H9 (cell line): ENCODE measurements around the gene ACVR1. TPM values are rescaled to one million over a fixed set of nuclear protein-coding genes. Genes with fewer than 3 reads are reported as not detected.
A peak's percentile ranks its signal among the peaks of the same experiment; 100 is the strongest.

Experiments used
- DNase-seq: peaks from one replicate; pipeline ENCODE4 v3.0.0-alpha.2; 2017
- H2AFZ ChIP-seq: one replicate; pipeline ENCODE4 v1.6.1; 2013; ENCODE audit warnings: mild to moderate bottlenecking, low read length, control low read depth, moderate library complexity
- H2AK5ac ChIP-seq: 2 replicates; pipeline ENCODE4 v1.6.1; 2013; ENCODE audit warnings: low read length, control low read depth, mixed read lengths; ENCODE audit not compliant: insufficient read length
- H2BK120ac ChIP-seq: one replicate; pipeline ENCODE4 v1.6.1; 2013; ENCODE audit warnings: low read depth, mild to moderate bottlenecking, low read length, control low read depth, inconsistent platforms; ENCODE audit not compliant: poor library complexity, severe bottlenecking
- H2BK12ac ChIP-seq: 2 replicates; pipeline ENCODE4 v1.6.1; 2013; ENCODE audit warnings: low read length, control low read depth, mixed read lengths, low read depth; ENCODE audit not compliant: insufficient read length
- H2BK15ac ChIP-seq: 2 replicates; pipeline ENCODE4 v1.6.1; 2013; ENCODE audit warnings: low read depth, low read length, control low read depth
- H2BK20ac ChIP-seq: one replicate; pipeline ENCODE4 v1.6.1; 2013; ENCODE audit warnings: low read depth, mild to moderate bottlenecking, low read length, control low read depth, inconsistent platforms; ENCODE audit not compliant: poor library complexity, severe bottlenecking
- H2BK5ac ChIP-seq: 2 replicates; pipeline ENCODE4 v1.6.1; 2013; ENCODE audit warnings: low read length, control low read depth, mixed read lengths; ENCODE audit not compliant: insufficient read length
- H3K14ac ChIP-seq: 2 replicates; pipeline ENCODE4 v1.6.1; 2013; ENCODE audit warnings: low read length, control low read depth; ENCODE audit not compliant: insufficient read depth
- H3K18ac ChIP-seq: 2 replicates; pipeline ENCODE4 v1.6.1; 2013; ENCODE audit warnings: low read depth, mild to moderate bottlenecking, mixed read lengths, low read length, control low read depth; ENCODE audit not compliant: insufficient read length
- H3K23ac ChIP-seq: 2 replicates; pipeline ENCODE4 v1.6.1; 2013; ENCODE audit warnings: low read length, control low read depth, mixed read lengths, low read depth; ENCODE audit not compliant: insufficient read length
- H3K23me2 ChIP-seq: 2 replicates; pipeline ENCODE4 v1.6.1; 2013; ENCODE audit warnings: low read depth, mild to moderate bottlenecking, mixed read lengths, low read length, control low read depth; ENCODE audit not compliant: insufficient read length, poor library complexity, severe bottlenecking
- H3K27ac ChIP-seq: 2 replicates; pipeline ENCODE4 v1.5.1; 2013; ENCODE audit warnings: low read length, control low read depth, mixed read lengths, low read depth; ENCODE audit not compliant: insufficient read length
- H3K27me3 ChIP-seq: 2 replicates; pipeline ENCODE4 v1.6.1; 2013; ENCODE audit warnings: low read length, control low read depth, inconsistent platforms; ENCODE audit not compliant: insufficient read depth
- H3K4ac ChIP-seq: 2 replicates; pipeline ENCODE4 v1.6.1; 2013; ENCODE audit warnings: low read depth, mild to moderate bottlenecking, control low read depth, inconsistent platforms, low read length, moderate library complexity
- H3K4me1 ChIP-seq: 2 replicates; pipeline ENCODE4 v1.6.1; 2013; ENCODE audit warnings: low read length, control low read depth, inconsistent platforms; ENCODE audit not compliant: insufficient read depth
- H3K4me2 ChIP-seq: 2 replicates; pipeline ENCODE4 v1.6.1; 2013; ENCODE audit warnings: low read length, control low read depth, mixed read lengths; ENCODE audit not compliant: insufficient read length, insufficient read depth
- H3K56ac ChIP-seq: 2 replicates; pipeline ENCODE4 v1.6.1; 2013; ENCODE audit warnings: low read depth, mild to moderate bottlenecking, mixed read lengths, low read length, control low read depth; ENCODE audit not compliant: insufficient read length
- H3K79me1 ChIP-seq: 2 replicates; pipeline ENCODE4 v1.6.1; 2013; ENCODE audit warnings: low read depth, mild to moderate bottlenecking, moderate library complexity, low read length, control low read depth, inconsistent platforms; ENCODE audit not compliant: insufficient read depth, poor library complexity, severe bottlenecking
- H3K79me2 ChIP-seq: 2 replicates; pipeline ENCODE4 v1.6.1; 2013; ENCODE audit warnings: low read length, control low read depth, inconsistent platforms; ENCODE audit not compliant: insufficient read depth
- H3K9ac ChIP-seq: 2 replicates; pipeline ENCODE4 v1.6.1; 2013; ENCODE audit warnings: low read length, control low read depth, mixed read lengths; ENCODE audit not compliant: insufficient read length; ENCODE audit errors: extremely low read depth
- H3K9me3 ChIP-seq: one replicate; pipeline ENCODE4 v1.6.1; 2013; ENCODE audit warnings: low read depth, low read length, inconsistent platforms; ENCODE audit not compliant: control insufficient read depth
- H3T11ph ChIP-seq: one replicate; pipeline ENCODE4 v1.6.1; 2013; ENCODE audit warnings: mild to moderate bottlenecking, low read length, control low read depth, inconsistent platforms
- H4K20me1 ChIP-seq: one replicate; pipeline ENCODE4 v1.6.1; 2013; ENCODE audit not compliant: control insufficient read depth, insufficient read length, insufficient read depth
- H4K5ac ChIP-seq: 2 replicates; pipeline ENCODE4 v1.6.1; 2013; ENCODE audit warnings: low read depth, mild to moderate bottlenecking, mixed read lengths, low read length, control low read depth; ENCODE audit not compliant: insufficient read length
- H4K8ac ChIP-seq: replicated peaks from 2 replicates; pipeline ENCODE4 v1.6.1; 2013; ENCODE audit warnings: low read length, control low read depth, mixed read lengths, low read depth; ENCODE audit not compliant: insufficient read length
- H4K91ac ChIP-seq: 2 replicates; pipeline ENCODE4 v1.6.1; 2013; ENCODE audit warnings: low read depth, mild to moderate bottlenecking, moderate library complexity, mixed read lengths, low read length, control low read depth; ENCODE audit not compliant: insufficient read length
- H3K27ac Mint-ChIP-seq, 3 experiments: 2 replicates in 2 of 3; 3 replicates in 1 of 3; pipeline ENCODE4 v1.8.0; 2020 to 2021; ENCODE audit warnings: mixed read lengths in 3 of 3, mild to moderate bottlenecking in 1 of 3, moderate library complexity in 1 of 3
- H3K27me3 Mint-ChIP-seq: 2 replicates; pipeline ENCODE4 v1.8.0; 2021; ENCODE audit warnings: low read depth, mild to moderate bottlenecking, moderate library complexity, mixed read lengths
- H3K36me3 Mint-ChIP-seq, 3 experiments: 2 replicates in 2 of 3; 3 replicates in 1 of 3; pipeline ENCODE4 v1.8.0; 2020 to 2021; ENCODE audit warnings: low read depth in 3 of 3, mixed read lengths in 3 of 3; ENCODE audit not compliant: insufficient read depth in 1 of 3
- H3K4me1 Mint-ChIP-seq, 2 experiments: 2 replicates each; pipeline ENCODE4 v1.8.0; 2020; ENCODE audit warnings: mixed read lengths in 2 of 2
- H3K4me3 Mint-ChIP-seq, 2 experiments: 2 replicates in 1 of 2; 3 replicates in 1 of 2; pipeline ENCODE4 v1.8.0; 2020 to 2021; ENCODE audit warnings: mild to moderate bottlenecking in 2 of 2, mixed read lengths in 2 of 2, moderate library complexity in 1 of 2
- H3K9me3 Mint-ChIP-seq, 2 experiments: 2 replicates in 1 of 2; 3 replicates in 1 of 2; pipeline ENCODE4 v1.8.0; 2020; ENCODE audit warnings: mild to moderate bottlenecking in 2 of 2, mixed read lengths in 2 of 2, moderate library complexity in 1 of 2
- CTCF ChIP-seq: fragments of 200-600 bp; sonication (generic); conservative IDR thresholded peaks from 3 replicates; pipeline ENCODE4 v1.8.0; 2021; ENCODE audit warnings: antibody characterized with exemption, mild to moderate bottlenecking
- WGBS: extraction: QIAGEN DNeasy Blood & Tissue Kit; methylation state at CpG from one replicate; pipeline ENCODE4 v1.1.7; 2013; ENCODE audit warnings: missing lambda C conversion rate, low lambda C conversion rate, mixed read lengths; ENCODE audit not compliant: insufficient read length; ENCODE audit errors: extremely low coverage; 5-methylcytosine and 5-hydroxymethylcytosine counted together
- total RNA-seq: library from RNA; stranded (reverse); gene quantifications from 2 replicates; pipeline ENCODE4 v1.2.1, GENCODE V29; 2021

ACVR1 gene
- total RNA-seq, 1 experiment from 2014 or later, result 21.2 TPM

GRCh38 chr2:157875641-157876065 is 477 bp downstream of the ACVR1 start:
- Histone ChIP-seq H3K56ac (no peak overlapping the region), H2AK5ac (no peak overlapping the region), H2BK12ac (no peak overlapping the region), H2BK20ac (no peak overlapping the region), H2BK5ac (no peak overlapping the region), H3K4me1 (peaks cover 3% of the 10 kb centered on the region; the same call in 1 of the 2 replicates), H3K79me1 (no peaks in the 10 kb centered on the region), H2BK120ac (no peak overlapping the region), H3K4ac (no peak overlapping the region), H3K9ac (peak overlapping the region; percentile 73), H2AFZ (no peak overlapping the region), H4K8ac (no peak overlapping the region), H4K20me1 (no peaks in the 10 kb centered on the region), H3T11ph (no peak overlapping the region), H3K4me2 (peak overlapping the region; percentile 91), H3K9me3 (no peaks in the 10 kb centered on the region), H4K91ac (no peak overlapping the region), H2BK15ac (no peak overlapping the region), H3K23me2 (peaks cover 6% of the 10 kb centered on the region), H3K14ac (0 out of 2 replicates have a peak overlapping the region, but pooled peaks have one; percentile 42), H3K79me2 (peaks cover 7% of the 10 kb centered on the region; the same call in 1 of the 2 replicates), H3K27ac (no peak overlapping the region), H3K23ac (no peak overlapping the region), H3K18ac (no peak overlapping the region), H4K5ac (no peak overlapping the region), H3K27me3 (no peaks in the 10 kb centered on the region)
- WGBS, result no CpG with 5 or more reads among the region's 53 CpGs
- Mint-ChIP-seq H3K9me3 (no peaks in the 10 kb centered on the region; a peak in 1 of 5 replicates), H3K4me1 (peaks cover 35 to 51% of the 10 kb centered on the region in 2 experiments), H3K36me3 (no peaks in the 10 kb centered on the region; a peak in 1 of 7 replicates), H3K27ac (peak overlapping the region in 2 of 3 experiments; percentile 81 to 99; a peak in 5 of 7 replicates), H3K27me3 (peaks cover 2% of the 10 kb centered on the region; the same call in 1 of the 2 replicates), H3K4me3 (peak overlapping the region; percentile 91 to 97)
- TF ChIP-seq CTCF, result no peak
- DNase-seq, result no peak
